ENCODE measurements around the gene POLR2L.

The POLR2L gene

DNA sequence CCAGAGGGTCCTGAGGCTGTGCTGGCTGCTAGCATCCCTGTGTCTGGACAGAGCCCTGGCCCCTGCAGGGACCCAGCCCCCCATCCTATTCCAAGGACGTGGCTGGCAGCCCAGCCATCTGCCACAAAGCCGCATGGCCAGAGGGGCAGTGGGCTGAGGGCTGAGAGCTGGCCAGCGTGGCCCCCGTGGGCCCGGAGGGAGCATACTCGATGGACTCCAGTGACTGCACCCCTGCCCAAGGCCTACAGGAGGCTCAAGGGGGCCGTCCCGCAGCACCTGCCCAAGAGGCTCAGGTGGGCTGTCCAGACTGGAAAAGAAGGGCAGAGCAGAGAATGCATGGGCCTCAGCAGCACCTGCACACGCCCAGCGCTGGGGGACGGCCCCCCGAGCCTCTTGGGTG, 13.5 kb upstream of the POLR2L start:
- intact Hi-C loops (cut with DNase I): no loop called here
- no peak for DNase-seq

GRCh38 chr11:855330-855674, 13.0 kb upstream of the POLR2L start:
- DNase-seq: no peak
- intact Hi-C loops (cut with DNase I): no loop called here

- DNase-seq: no peak
- intact Hi-C loops (cut with DNase I): no loop called here
Observed at GRCh38 chr11:854601-855329, 12.4 kb upstream of the POLR2L start.

DNA sequence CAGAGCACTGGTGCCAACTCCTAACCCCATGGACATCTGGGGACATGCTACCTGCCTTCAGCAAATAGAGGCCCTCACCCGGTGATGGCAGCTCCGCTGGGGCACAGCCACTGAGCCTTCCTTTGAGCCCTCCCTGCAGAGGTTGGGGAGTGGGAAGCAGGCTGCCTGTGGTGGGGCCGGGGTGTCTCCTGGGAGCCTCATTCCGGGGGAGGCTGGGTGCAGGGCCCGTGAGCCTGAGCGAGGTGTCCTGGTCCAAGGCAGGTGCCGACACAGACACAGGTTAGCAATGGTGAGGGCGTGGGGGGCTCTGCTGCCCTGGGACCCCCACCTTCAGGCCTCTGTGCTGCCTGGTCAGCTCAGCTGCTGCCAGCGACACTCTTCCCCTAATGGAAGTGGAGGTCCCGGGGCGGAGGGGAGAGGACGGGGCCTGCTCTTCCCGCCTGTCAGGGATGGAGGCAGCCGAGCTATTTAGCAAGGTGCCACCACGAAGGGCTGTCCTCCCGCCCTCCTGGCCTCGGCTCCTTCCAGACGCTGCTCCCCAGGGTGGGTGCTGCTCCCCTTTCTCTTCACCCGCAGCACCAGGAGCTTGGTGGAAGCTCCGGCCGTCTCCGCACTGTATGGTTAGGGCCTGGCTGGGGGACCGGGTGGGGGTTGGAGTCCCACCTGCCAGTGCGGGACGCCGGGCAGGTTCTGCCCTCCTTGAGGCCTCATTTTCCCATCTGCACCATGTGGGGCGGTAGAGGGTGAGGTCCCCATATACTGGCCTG, 11.5 kb upstream of the POLR2L start:
- no peak for DNase-seq
- intact Hi-C loops (cut with DNase I): no loop called here

DNA sequence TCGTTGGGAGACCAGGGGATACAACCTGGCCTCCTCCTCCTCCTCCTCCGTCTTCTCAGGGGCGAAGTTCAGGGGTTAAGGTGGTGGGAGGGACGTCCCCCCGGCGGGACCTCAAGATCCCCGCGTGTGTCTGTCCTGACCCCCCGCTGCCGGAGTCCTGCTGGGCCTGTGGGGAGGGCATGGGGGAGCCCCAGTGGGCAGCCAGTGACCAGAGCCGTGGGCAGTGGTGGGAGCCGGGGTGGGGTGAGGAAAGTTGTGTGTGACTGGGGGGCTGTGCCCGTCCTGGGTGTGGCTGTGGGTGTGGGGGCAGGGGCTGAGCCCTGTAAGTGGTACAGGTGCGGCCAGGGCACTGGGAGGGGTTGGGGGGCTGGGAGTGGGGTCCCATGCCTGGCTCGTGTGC, 10.4 kb upstream of the POLR2L start:
- intact Hi-C loops (cut with DNase I): no loop called here
- DNase-seq: no peak

DNA sequence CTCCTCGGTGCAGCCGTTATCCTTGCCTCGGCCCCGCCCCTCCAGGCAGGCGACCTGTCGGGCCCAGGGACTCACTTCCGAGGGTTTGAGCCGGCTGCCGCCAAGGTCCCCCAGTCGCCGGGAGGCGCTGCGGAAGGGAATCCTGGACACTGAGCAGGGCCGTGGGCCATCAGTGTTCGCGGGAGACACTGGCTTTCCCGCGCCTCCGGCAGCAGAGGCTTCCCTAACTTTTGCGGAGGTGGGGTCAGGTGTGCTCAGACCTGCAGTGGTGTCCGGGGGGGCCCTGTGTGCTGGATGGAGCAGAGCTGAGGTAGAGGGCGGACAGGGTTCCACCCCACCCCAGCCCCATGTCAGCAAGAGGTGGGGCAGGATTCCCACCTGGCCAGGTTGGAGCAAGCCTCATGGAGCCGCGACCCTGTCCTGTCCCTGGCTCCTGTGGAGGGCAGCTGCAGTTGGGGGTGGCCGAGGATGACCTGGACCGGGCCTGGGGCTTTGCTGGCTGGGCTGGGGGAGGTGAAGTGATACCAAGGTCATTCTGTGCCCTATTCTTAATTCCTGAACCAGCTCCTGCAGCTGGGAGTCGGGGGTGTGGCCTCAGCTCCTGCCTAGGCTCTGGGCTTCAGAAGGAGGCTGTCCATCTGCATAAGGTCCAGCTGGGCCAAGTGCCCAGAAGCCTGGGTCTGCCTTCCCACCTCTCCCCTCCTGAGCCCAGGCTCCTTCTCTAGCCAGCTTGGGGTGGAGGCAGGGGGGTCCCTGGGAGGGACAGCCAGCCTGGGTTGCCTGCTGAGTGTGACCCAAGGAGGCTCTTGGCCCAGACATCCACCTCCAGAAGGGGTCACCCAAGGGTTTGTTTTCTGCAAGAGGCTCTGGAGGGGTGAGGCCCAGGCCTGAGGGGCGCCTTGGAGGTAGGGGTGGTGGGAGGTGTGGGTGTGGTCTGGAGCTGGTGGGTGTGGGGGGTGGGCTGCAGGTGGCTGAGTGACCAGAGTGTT, 8.7 kb upstream of the POLR2L start:
- intact Hi-C loops (cut with DNase I): no loop called here

GRCh38 chr11:849951-850774, 7.8 kb upstream of the POLR2L start:
- intact Hi-C loops (cut with DNase I): loop anchor here (10.0 kb wide), 1 partner anchor 125 kb away; no protein-coding TSS in a partner anchor
- no peak for DNase-seq

More for the DNA sequence above, 8.7 kb upstream of the POLR2L start:
- no peak for DNase-seq

DNA sequence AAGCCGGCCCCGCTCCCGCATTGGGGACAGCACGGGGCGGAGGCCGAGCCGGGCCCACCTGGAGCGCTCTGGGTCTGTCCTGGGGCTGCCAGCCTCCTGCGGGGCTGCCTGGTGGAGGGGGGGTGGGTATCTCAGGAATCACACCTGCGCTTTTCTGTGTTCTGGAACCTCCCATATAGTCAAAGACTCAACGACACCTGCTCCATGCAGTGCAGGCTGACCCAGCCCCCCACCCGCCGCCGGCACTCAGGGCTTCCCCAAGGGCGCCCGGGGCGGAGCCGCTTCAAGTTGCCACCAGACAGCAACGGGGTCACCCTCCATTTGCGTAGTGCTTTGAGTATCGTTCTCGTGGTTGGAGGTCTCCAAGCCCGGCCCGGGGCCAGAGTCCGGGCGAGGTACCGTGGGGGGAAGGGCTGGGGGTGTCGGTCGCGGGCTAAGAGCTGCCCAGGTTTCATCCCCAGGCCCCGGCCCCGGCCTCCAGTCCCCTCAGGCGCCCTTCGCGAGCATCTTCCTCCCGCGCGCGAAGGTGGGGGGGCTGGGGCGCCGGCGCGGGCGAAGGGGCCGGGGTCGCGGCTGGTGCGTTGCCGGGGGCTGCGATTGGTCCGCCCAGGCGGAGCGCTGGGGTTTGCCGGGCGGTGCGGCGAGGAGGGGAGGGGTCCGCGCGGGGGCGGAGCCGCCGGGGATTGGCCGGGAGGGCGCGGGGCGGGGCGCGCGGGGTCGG, 6.9 kb upstream of the POLR2L start:
- no peak for DNase-seq
- intact Hi-C loops (cut with DNase I): loop anchor here (10.0 kb wide), 1 partner anchor 126 kb away; no protein-coding TSS in a partner anchor

- intact Hi-C loops (cut with DNase I): loop anchor here (1.0 to 10.0 kb wide), 2 partner anchors 126 to 203 kb away; no protein-coding TSS in a partner anchor
- DNase-seq: peak in 5 of 10 donors; percentile 43 to 92 (median 58)
Observed at GRCh38 chr11:848380-848931, 6.1 kb upstream of the POLR2L start.

GRCh38 chr11:847876-848275, 5.5 kb upstream of the POLR2L start:
- intact Hi-C loops (cut with DNase I): loop anchor here (1.0 to 10.0 kb wide), 2 partner anchors 127 to 203 kb away; no protein-coding TSS in a partner anchor
- no peak for DNase-seq

DNA sequence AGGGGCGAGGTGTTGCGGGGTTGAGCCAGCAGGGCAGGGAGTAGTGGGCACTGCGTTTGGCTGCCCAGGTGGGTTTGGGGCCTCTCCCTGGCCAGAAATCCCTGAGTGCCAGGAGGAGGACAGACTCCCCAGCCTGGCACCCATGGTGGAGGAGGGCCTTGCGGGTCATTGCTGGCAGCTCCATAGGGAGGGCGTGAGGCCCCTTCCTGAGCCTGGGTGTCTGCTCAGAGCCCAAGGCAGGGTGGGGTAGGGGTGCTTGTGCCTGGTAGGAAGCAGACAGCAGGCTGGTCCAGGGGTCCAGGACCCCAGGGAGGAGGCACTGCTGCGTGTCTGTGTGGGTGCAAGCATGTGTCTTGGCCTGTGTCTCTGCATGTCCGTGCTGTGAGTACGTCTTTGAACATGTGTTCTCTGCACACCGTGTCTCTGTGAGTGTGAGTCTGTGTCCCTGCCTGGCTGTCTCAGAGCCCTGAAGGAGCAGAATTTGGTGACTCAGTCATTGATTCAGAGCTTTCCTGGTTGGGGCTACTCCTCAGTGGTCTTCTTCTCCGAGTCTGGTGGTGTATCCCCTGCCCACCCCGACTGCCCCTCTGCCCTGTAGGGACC, 4.3 kb upstream of the POLR2L start:
- no peak for DNase-seq
- intact Hi-C loops (cut with DNase I): loop anchor here (10.0 kb wide), 1 partner anchor 128 kb away; no protein-coding TSS in a partner anchor

- DNase-seq: no peak
- intact Hi-C loops (cut with DNase I): loop anchor here (10.0 kb wide), 1 partner anchor 129 kb away; no protein-coding TSS in a partner anchor
Observed at GRCh38 chr11:845872-846495, 3.7 kb upstream of the POLR2L start.

- intact Hi-C loops (cut with DNase I): loop anchor here (10.0 kb wide), 1 partner anchor 130 kb away; no protein-coding TSS in a partner anchor
- DNase-seq: no peak
Observed at GRCh38 chr11:844693-845644, 2.6 kb upstream of the POLR2L start.

DNA sequence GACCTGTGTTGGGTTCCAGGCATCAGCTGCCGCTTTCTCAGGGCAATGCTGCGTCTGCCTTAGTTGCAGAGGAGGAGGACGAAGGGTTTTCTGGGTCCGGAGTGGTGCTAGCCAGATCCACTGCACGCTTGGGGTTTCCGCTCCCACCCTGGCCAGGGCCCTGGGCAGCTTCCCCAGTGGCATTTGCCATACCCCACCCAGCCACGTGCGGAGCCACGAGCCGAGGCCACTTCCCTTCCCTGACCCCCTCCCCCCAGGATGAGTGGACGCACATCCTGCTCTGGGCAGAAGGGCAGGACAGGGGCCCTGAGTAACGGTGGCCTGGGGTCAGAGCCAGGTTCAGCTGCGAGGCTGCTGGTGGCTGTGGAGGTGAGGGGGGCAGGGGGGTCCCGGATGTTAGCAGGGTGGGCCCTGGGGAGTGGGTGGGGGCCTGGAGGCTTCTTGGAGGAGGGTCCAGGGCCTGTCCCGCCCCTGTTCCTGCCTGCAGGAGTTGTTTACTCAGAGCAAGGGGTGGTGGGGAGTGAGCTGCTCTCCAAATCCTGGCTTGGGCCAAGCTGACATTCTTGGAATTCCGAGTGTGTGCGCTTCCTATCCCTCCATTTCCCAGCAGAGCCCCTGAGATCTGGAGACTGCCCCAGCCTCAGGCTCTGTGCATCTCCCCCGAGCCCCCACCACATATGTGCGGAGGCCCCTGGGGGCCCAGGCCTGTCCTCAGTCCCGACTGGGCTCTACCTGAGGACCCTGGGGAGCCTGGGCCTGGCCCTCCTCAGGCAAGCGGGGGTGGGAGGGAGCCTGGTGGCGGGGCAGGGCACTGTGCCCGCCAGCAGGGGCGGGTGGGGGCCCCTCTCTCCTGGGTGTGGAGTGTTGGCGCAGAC, 1.7 kb upstream of the POLR2L start:
- intact Hi-C loops (cut with DNase I): loop anchor here (10.0 kb wide), 1 partner anchor 131 kb away; no protein-coding TSS in a partner anchor
- DNase-seq: peak in 1 of 10 donors; percentile 90

- no peak for DNase-seq
- intact Hi-C loops (cut with DNase I): loop anchor here (10.0 kb wide), 1 partner anchor 132 kb away; no protein-coding TSS in a partner anchor
Observed at GRCh38 chr11:843086-843734, 881 bp upstream of the POLR2L start.

Data from posterior cingulate gyrus (tissue), 11 donors.